Neural progenitor cell (in vitro differentiated cells): ENCODE results near the gene TSPAN19.

Experiments used
- CTCF ChIP-seq: fragments of 200-600 bp; sonication (generic); IDR thresholded peaks from 2 replicates; pipeline ENCODE4 v1.5.1; 2017; ENCODE audit warnings: antibody characterized with exemption, mild to moderate bottlenecking
- EZH2 ChIP-seq: fragments of 200-600 bp; sonication (generic); IDR thresholded peaks from 2 replicates; pipeline ENCODE4 v1.6.1; 2017; ENCODE audit warnings: antibody characterized with exemption, mild to moderate bottlenecking, moderate library complexity
- EZH2phosphoT487 ChIP-seq: fragments of 200-600 bp; sonication (generic); IDR thresholded peaks from 2 replicates; pipeline ENCODE4 v1.6.1; 2017; ENCODE audit warnings: antibody characterized with exemption

GRCh38 chr12:84974155-84974815 is 61.8 kb downstream of the TSPAN19 start:
- TF ChIP-seq CTCF, result no peak
- no peak for TF ChIP-seq EZH2
- TF ChIP-seq EZH2phosphoT487, result no peak
